H9 (cell line): ENCODE results near the gene SESTD1. TPM values are rescaled to one million over a fixed set of nuclear protein-coding genes. Genes with fewer than 3 reads are reported as not detected.

Experiments used
- DNase-seq: peaks from one replicate; pipeline ENCODE4 v3.0.0-alpha.2; 2017
- H2AFZ ChIP-seq: one replicate; pipeline ENCODE4 v1.6.1; 2013; ENCODE audit warnings: mild to moderate bottlenecking, low read length, control low read depth, moderate library complexity
- H2AK5ac ChIP-seq: 2 replicates; pipeline ENCODE4 v1.6.1; 2013; ENCODE audit warnings: low read length, control low read depth, mixed read lengths; ENCODE audit not compliant: insufficient read length
- H2BK120ac ChIP-seq: one replicate; pipeline ENCODE4 v1.6.1; 2013; ENCODE audit warnings: low read depth, mild to moderate bottlenecking, low read length, control low read depth, inconsistent platforms; ENCODE audit not compliant: poor library complexity, severe bottlenecking
- H2BK12ac ChIP-seq: 2 replicates; pipeline ENCODE4 v1.6.1; 2013; ENCODE audit warnings: low read length, control low read depth, mixed read lengths, low read depth; ENCODE audit not compliant: insufficient read length
- H2BK15ac ChIP-seq: 2 replicates; pipeline ENCODE4 v1.6.1; 2013; ENCODE audit warnings: low read depth, low read length, control low read depth
- H2BK20ac ChIP-seq: one replicate; pipeline ENCODE4 v1.6.1; 2013; ENCODE audit warnings: low read depth, mild to moderate bottlenecking, low read length, control low read depth, inconsistent platforms; ENCODE audit not compliant: poor library complexity, severe bottlenecking
- H2BK5ac ChIP-seq: 2 replicates; pipeline ENCODE4 v1.6.1; 2013; ENCODE audit warnings: low read length, control low read depth, mixed read lengths; ENCODE audit not compliant: insufficient read length
- H3K14ac ChIP-seq: 2 replicates; pipeline ENCODE4 v1.6.1; 2013; ENCODE audit warnings: low read length, control low read depth; ENCODE audit not compliant: insufficient read depth
- H3K18ac ChIP-seq: 2 replicates; pipeline ENCODE4 v1.6.1; 2013; ENCODE audit warnings: low read depth, mild to moderate bottlenecking, mixed read lengths, low read length, control low read depth; ENCODE audit not compliant: insufficient read length
- H3K23ac ChIP-seq: 2 replicates; pipeline ENCODE4 v1.6.1; 2013; ENCODE audit warnings: low read length, control low read depth, mixed read lengths, low read depth; ENCODE audit not compliant: insufficient read length
- H3K23me2 ChIP-seq: 2 replicates; pipeline ENCODE4 v1.6.1; 2013; ENCODE audit warnings: low read depth, mild to moderate bottlenecking, mixed read lengths, low read length, control low read depth; ENCODE audit not compliant: insufficient read length, poor library complexity, severe bottlenecking
- H3K27ac ChIP-seq: 2 replicates; pipeline ENCODE4 v1.5.1; 2013; ENCODE audit warnings: low read length, control low read depth, mixed read lengths, low read depth; ENCODE audit not compliant: insufficient read length
- H3K27me3 ChIP-seq: 2 replicates; pipeline ENCODE4 v1.6.1; 2013; ENCODE audit warnings: low read length, control low read depth, inconsistent platforms; ENCODE audit not compliant: insufficient read depth
- H3K4ac ChIP-seq: 2 replicates; pipeline ENCODE4 v1.6.1; 2013; ENCODE audit warnings: low read depth, mild to moderate bottlenecking, control low read depth, inconsistent platforms, low read length, moderate library complexity
- H3K4me1 ChIP-seq: 2 replicates; pipeline ENCODE4 v1.6.1; 2013; ENCODE audit warnings: low read length, control low read depth, inconsistent platforms; ENCODE audit not compliant: insufficient read depth
- H3K4me2 ChIP-seq: 2 replicates; pipeline ENCODE4 v1.6.1; 2013; ENCODE audit warnings: low read length, control low read depth, mixed read lengths; ENCODE audit not compliant: insufficient read length, insufficient read depth
- H3K56ac ChIP-seq: 2 replicates; pipeline ENCODE4 v1.6.1; 2013; ENCODE audit warnings: low read depth, mild to moderate bottlenecking, mixed read lengths, low read length, control low read depth; ENCODE audit not compliant: insufficient read length
- H3K79me1 ChIP-seq: 2 replicates; pipeline ENCODE4 v1.6.1; 2013; ENCODE audit warnings: low read depth, mild to moderate bottlenecking, moderate library complexity, low read length, control low read depth, inconsistent platforms; ENCODE audit not compliant: insufficient read depth, poor library complexity, severe bottlenecking
- H3K79me2 ChIP-seq: 2 replicates; pipeline ENCODE4 v1.6.1; 2013; ENCODE audit warnings: low read length, control low read depth, inconsistent platforms; ENCODE audit not compliant: insufficient read depth
- H3K9ac ChIP-seq: 2 replicates; pipeline ENCODE4 v1.6.1; 2013; ENCODE audit warnings: low read length, control low read depth, mixed read lengths; ENCODE audit not compliant: insufficient read length; ENCODE audit errors: extremely low read depth
- H3K9me3 ChIP-seq: one replicate; pipeline ENCODE4 v1.6.1; 2013; ENCODE audit warnings: low read depth, low read length, inconsistent platforms; ENCODE audit not compliant: control insufficient read depth
- H3T11ph ChIP-seq: one replicate; pipeline ENCODE4 v1.6.1; 2013; ENCODE audit warnings: mild to moderate bottlenecking, low read length, control low read depth, inconsistent platforms
- H4K20me1 ChIP-seq: one replicate; pipeline ENCODE4 v1.6.1; 2013; ENCODE audit not compliant: control insufficient read depth, insufficient read length, insufficient read depth
- H4K5ac ChIP-seq: 2 replicates; pipeline ENCODE4 v1.6.1; 2013; ENCODE audit warnings: low read depth, mild to moderate bottlenecking, mixed read lengths, low read length, control low read depth; ENCODE audit not compliant: insufficient read length
- H4K8ac ChIP-seq: replicated peaks from 2 replicates; pipeline ENCODE4 v1.6.1; 2013; ENCODE audit warnings: low read length, control low read depth, mixed read lengths, low read depth; ENCODE audit not compliant: insufficient read length
- H4K91ac ChIP-seq: 2 replicates; pipeline ENCODE4 v1.6.1; 2013; ENCODE audit warnings: low read depth, mild to moderate bottlenecking, moderate library complexity, mixed read lengths, low read length, control low read depth; ENCODE audit not compliant: insufficient read length
- H3K27ac Mint-ChIP-seq, 3 experiments: 2 replicates in 2 of 3; 3 replicates in 1 of 3; pipeline ENCODE4 v1.8.0; 2020 to 2021; ENCODE audit warnings: mixed read lengths in 3 of 3, mild to moderate bottlenecking in 1 of 3, moderate library complexity in 1 of 3
- H3K27me3 Mint-ChIP-seq: 2 replicates; pipeline ENCODE4 v1.8.0; 2021; ENCODE audit warnings: low read depth, mild to moderate bottlenecking, moderate library complexity, mixed read lengths
- H3K36me3 Mint-ChIP-seq, 3 experiments: 2 replicates in 2 of 3; 3 replicates in 1 of 3; pipeline ENCODE4 v1.8.0; 2020 to 2021; ENCODE audit warnings: low read depth in 3 of 3, mixed read lengths in 3 of 3; ENCODE audit not compliant: insufficient read depth in 1 of 3
- H3K4me1 Mint-ChIP-seq, 2 experiments: 2 replicates each; pipeline ENCODE4 v1.8.0; 2020; ENCODE audit warnings: mixed read lengths in 2 of 2
- H3K4me3 Mint-ChIP-seq, 2 experiments: 2 replicates in 1 of 2; 3 replicates in 1 of 2; pipeline ENCODE4 v1.8.0; 2020 to 2021; ENCODE audit warnings: mild to moderate bottlenecking in 2 of 2, mixed read lengths in 2 of 2, moderate library complexity in 1 of 2
- H3K9me3 Mint-ChIP-seq, 2 experiments: 2 replicates in 1 of 2; 3 replicates in 1 of 2; pipeline ENCODE4 v1.8.0; 2020; ENCODE audit warnings: mild to moderate bottlenecking in 2 of 2, mixed read lengths in 2 of 2, moderate library complexity in 1 of 2
- WGBS: extraction: QIAGEN DNeasy Blood & Tissue Kit; methylation state at CpG from one replicate; pipeline ENCODE4 v1.1.7; 2013; ENCODE audit warnings: missing lambda C conversion rate, low lambda C conversion rate, mixed read lengths; ENCODE audit not compliant: insufficient read length; ENCODE audit errors: extremely low coverage; 5-methylcytosine and 5-hydroxymethylcytosine counted together
- total RNA-seq: library from RNA; stranded (reverse); gene quantifications from 2 replicates; pipeline ENCODE4 v1.2.1, GENCODE V29; 2021
- TF ChIP-seq, protein P1 (sequence below): fragments of 200-600 bp; sonication (generic); conservative IDR thresholded peaks from 3 replicates; pipeline ENCODE4 v1.8.0; 2021; ENCODE audit warnings: antibody characterized with exemption, mild to moderate bottlenecking

The SESTD1 gene
- total RNA-seq, 1 experiment from 2014 or later = 44.4 TPM

DNA sequence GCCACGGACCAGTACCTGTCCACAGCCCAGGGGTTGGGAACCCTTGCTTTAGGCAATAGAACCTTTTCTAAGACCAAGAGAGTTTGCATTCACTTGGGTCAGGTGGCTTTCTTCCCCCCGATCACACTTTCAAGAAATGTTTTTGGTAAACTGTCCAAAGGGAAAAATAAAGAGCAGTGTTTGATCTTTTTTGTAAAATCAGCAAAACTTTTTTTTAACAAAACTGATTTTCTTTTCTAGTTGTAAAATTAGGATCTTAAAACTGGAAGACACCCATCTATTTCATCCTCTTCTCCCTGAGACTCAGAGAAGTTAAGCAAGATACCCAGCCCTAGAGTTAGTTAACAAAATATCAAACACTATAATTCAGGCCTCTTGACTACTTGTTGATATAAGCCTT, 6.1 kb upstream of the SESTD1 start:
- Histone ChIP-seq H4K5ac (no peak overlapping the region), H4K91ac (no peak overlapping the region), H3K23me2 (no peaks in the 10 kb centered on the region), H2AFZ (no peak overlapping the region), H2BK5ac (no peak overlapping the region), H3K14ac (no peak overlapping the region), H4K8ac (no peak overlapping the region), H2BK20ac (no peak overlapping the region), H3K27me3 (no peaks in the 10 kb centered on the region), H4K20me1 (no peaks in the 10 kb centered on the region), H3K79me1 (no peaks in the 10 kb centered on the region), H2BK120ac (no peak overlapping the region), H3K9ac (no peak overlapping the region), H3T11ph (no peak overlapping the region), H3K27ac (no peak overlapping the region), H3K18ac (no peak overlapping the region), H2BK12ac (no peak overlapping the region), H2AK5ac (no peak overlapping the region), H3K79me2 (no peaks in the 10 kb centered on the region), H3K4ac (no peak overlapping the region), H3K23ac (no peak overlapping the region), H3K56ac (no peak overlapping the region), H2BK15ac (no peak overlapping the region), H3K4me1 (no peaks in the 10 kb centered on the region; the same call in 1 of the 2 replicates), H3K4me2 (no peak overlapping the region), H3K9me3 (no peaks in the 10 kb centered on the region)
- H3K4me3 Mint-ChIP-seq = no peak overlapping the region
- TF ChIP-seq, protein P1, sequence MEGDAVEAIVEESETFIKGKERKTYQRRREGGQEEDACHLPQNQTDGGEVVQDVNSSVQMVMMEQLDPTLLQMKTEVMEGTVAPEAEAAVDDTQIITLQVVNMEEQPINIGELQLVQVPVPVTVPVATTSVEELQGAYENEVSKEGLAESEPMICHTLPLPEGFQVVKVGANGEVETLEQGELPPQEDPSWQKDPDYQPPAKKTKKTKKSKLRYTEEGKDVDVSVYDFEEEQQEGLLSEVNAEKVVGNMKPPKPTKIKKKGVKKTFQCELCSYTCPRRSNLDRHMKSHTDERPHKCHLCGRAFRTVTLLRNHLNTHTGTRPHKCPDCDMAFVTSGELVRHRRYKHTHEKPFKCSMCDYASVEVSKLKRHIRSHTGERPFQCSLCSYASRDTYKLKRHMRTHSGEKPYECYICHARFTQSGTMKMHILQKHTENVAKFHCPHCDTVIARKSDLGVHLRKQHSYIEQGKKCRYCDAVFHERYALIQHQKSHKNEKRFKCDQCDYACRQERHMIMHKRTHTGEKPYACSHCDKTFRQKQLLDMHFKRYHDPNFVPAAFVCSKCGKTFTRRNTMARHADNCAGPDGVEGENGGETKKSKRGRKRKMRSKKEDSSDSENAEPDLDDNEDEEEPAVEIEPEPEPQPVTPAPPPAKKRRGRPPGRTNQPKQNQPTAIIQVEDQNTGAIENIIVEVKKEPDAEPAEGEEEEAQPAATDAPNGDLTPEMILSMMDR = no peak
- no peaks in the 10 kb centered on the region; a peak in 1 of 7 replicates for H3K36me3 Mint-ChIP-seq
- no CpG with 5 or more reads among the region's 2 CpGs for WGBS
- peaks cover under 1% of the 10 kb centered on the region; the same call in 1 of the 2 replicates for H3K27me3 Mint-ChIP-seq
- no peak for DNase-seq
- peaks cover 19 to 24% of the 10 kb centered on the region in 2 experiments for H3K4me1 Mint-ChIP-seq
- peak overlapping the region in 1 of 3 experiments; percentile 50; a peak in 1 of 7 replicates for H3K27ac Mint-ChIP-seq
- no peaks in the 10 kb centered on the region for H3K9me3 Mint-ChIP-seq
